GM23248 (cell line): ENCODE measurements around the gene RPH3AL.

Experiments used
- EZH2 ChIP-seq: fragments of 200-600 bp; sonication (generic); IDR thresholded peaks from 2 replicates; pipeline ENCODE4 v1.6.1; 2018; ENCODE audit warnings: antibody characterized with exemption, mild to moderate bottlenecking; ENCODE audit not compliant: insufficient read depth, poor library complexity, severe bottlenecking
- EZH2phosphoT487 ChIP-seq: fragments of 200-600 bp; sonication (generic); IDR thresholded peaks from 2 replicates; pipeline ENCODE4 v1.6.1; 2018; ENCODE audit warnings: antibody characterized with exemption, moderate library complexity, mild to moderate bottlenecking, low read depth; ENCODE audit not compliant: insufficient read depth

- TF ChIP-seq EZH2phosphoT487: no peak
- TF ChIP-seq EZH2: no peak
These were observed 14.0 kb downstream of the RPH3AL start for GRCh38 chr17:338442-339192.
